Activated CD4-positive, CD25-positive, alpha-beta regulatory T cell treated with anti-CD3 and anti-CD28 coated beads, Interleukin-2, amount 50 U/mL, for 16 hours (primary cell): ENCODE results near the gene EHMT1.
"Not testable (repeated sequence)": the region's sequence is repeated elsewhere in the genome, so short reads cannot be mapped to it uniquely, and the experiment has no call there.

Experiments used
- DNase-seq: peaks from one replicate; pipeline ENCODE4 v3.0.0-alpha.2; 2020; ENCODE audit warnings: low read depth, low spot score

Gene EHMT1

GRCh38 chr9:137615387-137615871 is 3.4 kb upstream of the EHMT1 start:
- DNase-seq = no peak

- DNase-seq = no peak
These were observed 639 bp downstream of the EHMT1 start for GRCh38 chr9:137619240-137620047.

GRCh38 chr9:137620048-137620405 is 1.2 kb downstream of the EHMT1 start:
- no peak for DNase-seq

- DNase-seq = no peak
These were observed 1.8 kb downstream of the EHMT1 start for GRCh38 chr9:137620581-137620980.

- no peak for DNase-seq
These were observed 2.4 kb downstream of the EHMT1 start for GRCh38 chr9:137621131-137621757.

- not testable (repeated sequence) for DNase-seq
These were observed 3.4 kb downstream of the EHMT1 start for GRCh38 chr9:137622211-137622610.

GRCh38 chr9:137626464-137626863 is 7.7 kb downstream of the EHMT1 start:
- no peak for DNase-seq

GRCh38 chr9:137627406-137627805 is 8.6 kb downstream of the EHMT1 start:
- DNase-seq = not testable (repeated sequence)

- no peak for DNase-seq
These were observed 11.3 kb downstream of the EHMT1 start for GRCh38 chr9:137630126-137630525.

GRCh38 chr9:137630679-137631078 is 11.9 kb downstream of the EHMT1 start:
- DNase-seq = no peak

- no peak for DNase-seq
These were observed 12.8 kb downstream of the EHMT1 start for GRCh38 chr9:137631345-137632229.

GRCh38 chr9:137632230-137633161 is 13.7 kb downstream of the EHMT1 start:
- DNase-seq = no peak

- DNase-seq = no peak
These were observed 15.2 kb downstream of the EHMT1 start for GRCh38 chr9:137634016-137634415.

GRCh38 chr9:137638680-137639079 is 19.9 kb downstream of the EHMT1 start:
- no peak for DNase-seq

- no peak for DNase-seq
These were observed 20.7 kb downstream of the EHMT1 start for GRCh38 chr9:137639303-137640051.

- DNase-seq = no peak
These were observed 22.1 kb downstream of the EHMT1 start for GRCh38 chr9:137640862-137641261.

- no peak for DNase-seq
These were observed 23.4 kb downstream of the EHMT1 start for GRCh38 chr9:137642118-137642601.

GRCh38 chr9:137642892-137643291 is 24.1 kb downstream of the EHMT1 start:
- DNase-seq = no peak

- DNase-seq = no peak
These were observed 25.1 kb downstream of the EHMT1 start for GRCh38 chr9:137643921-137644320.

GRCh38 chr9:137645211-137645610 is 26.4 kb downstream of the EHMT1 start:
- DNase-seq = no peak
